Breast epithelium (tissue), 3 donors: ENCODE results near the gene DUS1L.

Experiments
- CTCF ChIP-seq, 3 donors: fragments of 450-650 bp; IDR thresholded peaks; one replicate each; pipeline ENCODE4 v1.5.1; 2016 to 2017; ENCODE audit warnings: antibody characterized with exemption in 3 of 3, mild to moderate bottlenecking in 3 of 3, moderate library complexity in 3 of 3
- POLR2A ChIP-seq: fragments of 450-650 bp; IDR thresholded peaks from one replicate; pipeline ENCODE4 v1.6.1; 2016; ENCODE audit warnings: antibody characterized with exemption, mild to moderate bottlenecking, moderate library complexity
- POLR2AphosphoS5 ChIP-seq, 3 donors: sonication (generic); formaldehyde crosslinking; IDR thresholded peaks; one replicate each; pipeline ENCODE4 v1.6.1; 2017; ENCODE audit warnings: antibody characterized with exemption in 3 of 3

GRCh38 chr17:82113941-82114340 lies 48.3 kb upstream of the DUS1L start:
- TF ChIP-seq POLR2A = no peak
- no peak for TF ChIP-seq CTCF (IDR thresholded peaks at IDR 0.05)
- TF ChIP-seq POLR2AphosphoS5 (IDR thresholded peaks at IDR 0.05) = no peak
